Ishikawa (cell line): Measurements from ENCODE around the gene PBX1.

Experiments
- CEBPB ChIP-seq: IDR thresholded peaks from 2 replicates; pipeline ENCODE4 v1.6.1; 2012
- CREB1 ChIP-seq: IDR thresholded peaks from 2 replicates; pipeline ENCODE4 v1.6.1; 2012; ENCODE audit warnings: low read depth
- EGR1 ChIP-seq: IDR thresholded peaks from 2 replicates; pipeline ENCODE4 v1.6.1; 2012
- EP300 ChIP-seq: IDR thresholded peaks from 2 replicates; pipeline ENCODE4 v1.6.1; 2012; ENCODE audit warnings: borderline replicate concordance
- FOXM1 ChIP-seq: IDR thresholded peaks from 2 replicates; pipeline ENCODE4 v1.6.1; 2012; ENCODE audit warnings: low read depth, borderline replicate concordance
- NFIC ChIP-seq: IDR thresholded peaks from 2 replicates; pipeline ENCODE4 v1.6.1; 2012
- RAD21 ChIP-seq: IDR thresholded peaks from 2 replicates; pipeline ENCODE4 v1.6.1; 2012; ENCODE audit warnings: low read depth
- TAF1 ChIP-seq: IDR thresholded peaks from 2 replicates; pipeline ENCODE4 v1.6.1; 2012; ENCODE audit warnings: low read depth, mild to moderate bottlenecking
- TCF12 ChIP-seq: IDR thresholded peaks from 2 replicates; pipeline ENCODE4 v1.6.1; 2012; ENCODE audit warnings: low read depth
- TEAD4 ChIP-seq: IDR thresholded peaks from 2 replicates; pipeline ENCODE4 v1.6.1; 2012
- YY1 ChIP-seq: IDR thresholded peaks from 2 replicates; pipeline ENCODE4 v1.6.1; 2012; ENCODE audit warnings: low read depth
- ZBTB7A ChIP-seq: IDR thresholded peaks from 2 replicates; pipeline ENCODE4 v1.6.1; 2012; ENCODE audit warnings: low read depth
- TF ChIP-seq, protein P1 (sequence below): IDR thresholded peaks from 2 replicates; pipeline ENCODE4 v1.6.1; 2012
- TF ChIP-seq, protein P2 (sequence below): IDR thresholded peaks from 2 replicates; pipeline ENCODE4 v1.6.1; 2012
- TF ChIP-seq, protein P3 (sequence below): IDR thresholded peaks from 2 replicates; pipeline ENCODE4 v1.6.1; 2012; ENCODE audit warnings: low read depth, mild to moderate bottlenecking

Gene PBX1

DNA sequence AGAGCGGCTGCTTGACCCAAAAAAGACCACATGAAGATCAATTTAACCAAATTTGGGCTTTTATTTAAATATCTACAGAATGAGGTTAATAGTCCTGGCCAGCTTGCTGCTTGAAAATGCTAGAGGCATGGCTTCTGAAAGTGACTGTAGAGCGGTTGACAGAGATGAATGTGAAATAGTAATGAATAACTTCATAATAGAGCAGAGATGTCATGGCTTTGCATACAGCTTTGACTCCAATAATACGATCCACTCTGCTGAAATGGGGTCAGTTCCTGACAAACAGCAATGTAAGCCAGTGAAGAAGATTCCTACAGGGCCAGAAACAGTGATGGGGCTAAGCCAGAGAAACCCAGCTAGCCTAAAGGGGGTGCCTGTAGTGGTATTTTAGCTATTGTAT is 183.8 kb downstream of the PBX1 start:
- TF ChIP-seq ZBTB7A (no peak), NFIC (no peak)

DNA sequence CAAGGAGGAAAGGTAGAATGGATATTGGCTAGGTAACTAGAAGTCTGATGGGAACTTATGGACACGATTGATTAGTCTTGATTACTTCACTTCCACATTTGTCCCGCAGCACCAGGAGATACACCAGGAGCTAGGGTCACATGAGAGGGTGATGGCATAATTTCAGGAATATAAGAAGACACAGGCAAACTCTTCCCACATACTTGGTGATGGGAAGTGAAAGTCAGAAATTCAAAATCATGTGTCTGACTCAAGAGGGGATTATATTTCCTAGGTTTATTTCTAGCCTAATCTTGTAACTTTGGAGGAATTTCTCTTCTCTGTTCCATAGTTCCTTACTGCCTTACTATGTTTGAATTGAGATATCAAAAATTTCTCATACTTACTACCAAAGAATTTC is 185.0 kb downstream of the PBX1 start:
- TF ChIP-seq YY1 (no peak), NFIC (no peak), EGR1 (no peak), RAD21 (no peak), FOXM1 (no peak), CREB1 (no peak), ZBTB7A (no peak), EP300 (no peak), CEBPB (no peak), TCF12 (no peak), TEAD4 (no peak), TAF1 (no peak)
- TF ChIP-seq, protein P1, sequence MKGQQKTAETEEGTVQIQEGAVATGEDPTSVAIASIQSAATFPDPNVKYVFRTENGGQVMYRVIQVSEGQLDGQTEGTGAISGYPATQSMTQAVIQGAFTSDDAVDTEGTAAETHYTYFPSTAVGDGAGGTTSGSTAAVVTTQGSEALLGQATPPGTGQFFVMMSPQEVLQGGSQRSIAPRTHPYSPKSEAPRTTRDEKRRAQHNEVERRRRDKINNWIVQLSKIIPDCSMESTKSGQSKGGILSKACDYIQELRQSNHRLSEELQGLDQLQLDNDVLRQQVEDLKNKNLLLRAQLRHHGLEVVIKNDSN = no peak
- TF ChIP-seq, protein P2, sequence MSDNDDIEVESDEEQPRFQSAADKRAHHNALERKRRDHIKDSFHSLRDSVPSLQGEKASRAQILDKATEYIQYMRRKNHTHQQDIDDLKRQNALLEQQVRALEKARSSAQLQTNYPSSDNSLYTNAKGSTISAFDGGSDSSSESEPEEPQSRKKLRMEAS = no peak
- TF ChIP-seq, protein P3, sequence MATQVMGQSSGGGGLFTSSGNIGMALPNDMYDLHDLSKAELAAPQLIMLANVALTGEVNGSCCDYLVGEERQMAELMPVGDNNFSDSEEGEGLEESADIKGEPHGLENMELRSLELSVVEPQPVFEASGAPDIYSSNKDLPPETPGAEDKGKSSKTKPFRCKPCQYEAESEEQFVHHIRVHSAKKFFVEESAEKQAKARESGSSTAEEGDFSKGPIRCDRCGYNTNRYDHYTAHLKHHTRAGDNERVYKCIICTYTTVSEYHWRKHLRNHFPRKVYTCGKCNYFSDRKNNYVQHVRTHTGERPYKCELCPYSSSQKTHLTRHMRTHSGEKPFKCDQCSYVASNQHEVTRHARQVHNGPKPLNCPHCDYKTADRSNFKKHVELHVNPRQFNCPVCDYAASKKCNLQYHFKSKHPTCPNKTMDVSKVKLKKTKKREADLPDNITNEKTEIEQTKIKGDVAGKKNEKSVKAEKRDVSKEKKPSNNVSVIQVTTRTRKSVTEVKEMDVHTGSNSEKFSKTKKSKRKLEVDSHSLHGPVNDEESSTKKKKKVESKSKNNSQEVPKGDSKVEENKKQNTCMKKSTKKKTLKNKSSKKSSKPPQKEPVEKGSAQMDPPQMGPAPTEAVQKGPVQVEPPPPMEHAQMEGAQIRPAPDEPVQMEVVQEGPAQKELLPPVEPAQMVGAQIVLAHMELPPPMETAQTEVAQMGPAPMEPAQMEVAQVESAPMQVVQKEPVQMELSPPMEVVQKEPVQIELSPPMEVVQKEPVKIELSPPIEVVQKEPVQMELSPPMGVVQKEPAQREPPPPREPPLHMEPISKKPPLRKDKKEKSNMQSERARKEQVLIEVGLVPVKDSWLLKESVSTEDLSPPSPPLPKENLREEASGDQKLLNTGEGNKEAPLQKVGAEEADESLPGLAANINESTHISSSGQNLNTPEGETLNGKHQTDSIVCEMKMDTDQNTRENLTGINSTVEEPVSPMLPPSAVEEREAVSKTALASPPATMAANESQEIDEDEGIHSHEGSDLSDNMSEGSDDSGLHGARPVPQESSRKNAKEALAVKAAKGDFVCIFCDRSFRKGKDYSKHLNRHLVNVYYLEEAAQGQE = no peak

DNA sequence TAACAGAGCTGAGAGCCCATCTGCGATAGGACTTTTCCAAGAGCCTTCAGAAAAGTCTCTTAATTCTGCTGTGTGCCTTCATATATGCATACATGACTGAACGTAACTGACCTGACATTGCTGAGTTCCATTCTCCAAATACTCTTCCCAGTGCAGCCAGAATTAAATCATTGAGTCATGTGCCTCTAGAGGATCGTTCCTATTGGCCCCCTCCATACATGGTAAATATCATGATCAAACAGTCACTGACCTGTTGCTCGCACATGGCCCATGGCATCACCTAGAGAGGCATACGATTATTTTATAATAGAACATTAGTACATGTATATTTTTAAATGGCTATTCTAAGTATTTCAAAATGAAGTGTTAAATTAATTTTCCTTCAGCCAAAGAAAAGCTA is 186.8 kb downstream of the PBX1 start:
- TF ChIP-seq EP300 (no peak), YY1 (no peak), EGR1 (no peak), TAF1 (no peak), TCF12 (no peak), RAD21 (no peak), NFIC (no peak), FOXM1 (no peak), CREB1 (no peak), CEBPB (no peak)
- TF ChIP-seq, protein P3 = no peak
- TF ChIP-seq, protein P2 = no peak

DNA sequence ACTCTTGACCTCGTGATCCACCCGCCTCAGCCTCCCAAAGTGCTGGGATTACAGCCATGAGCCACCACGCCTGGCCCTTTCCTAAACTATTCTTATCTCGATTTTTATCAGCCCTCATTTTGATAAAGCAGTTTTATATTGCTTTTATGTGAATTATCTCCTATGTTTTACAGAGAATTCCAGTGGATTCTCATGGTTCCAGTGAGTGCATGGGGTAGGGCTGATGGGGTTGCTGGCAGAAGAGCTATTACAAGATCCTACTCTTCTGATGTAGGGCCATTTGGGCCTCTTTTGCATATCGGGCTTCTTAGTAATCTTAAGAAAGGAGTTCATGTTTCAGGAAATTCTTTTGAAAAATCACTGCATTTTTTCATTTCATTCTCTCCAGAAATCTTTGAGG is 187.6 kb downstream of the PBX1 start:
- no peak for TF ChIP-seq TEAD4
- TF ChIP-seq, protein P1 = no peak
- TF ChIP-seq NFIC = no peak

DNA sequence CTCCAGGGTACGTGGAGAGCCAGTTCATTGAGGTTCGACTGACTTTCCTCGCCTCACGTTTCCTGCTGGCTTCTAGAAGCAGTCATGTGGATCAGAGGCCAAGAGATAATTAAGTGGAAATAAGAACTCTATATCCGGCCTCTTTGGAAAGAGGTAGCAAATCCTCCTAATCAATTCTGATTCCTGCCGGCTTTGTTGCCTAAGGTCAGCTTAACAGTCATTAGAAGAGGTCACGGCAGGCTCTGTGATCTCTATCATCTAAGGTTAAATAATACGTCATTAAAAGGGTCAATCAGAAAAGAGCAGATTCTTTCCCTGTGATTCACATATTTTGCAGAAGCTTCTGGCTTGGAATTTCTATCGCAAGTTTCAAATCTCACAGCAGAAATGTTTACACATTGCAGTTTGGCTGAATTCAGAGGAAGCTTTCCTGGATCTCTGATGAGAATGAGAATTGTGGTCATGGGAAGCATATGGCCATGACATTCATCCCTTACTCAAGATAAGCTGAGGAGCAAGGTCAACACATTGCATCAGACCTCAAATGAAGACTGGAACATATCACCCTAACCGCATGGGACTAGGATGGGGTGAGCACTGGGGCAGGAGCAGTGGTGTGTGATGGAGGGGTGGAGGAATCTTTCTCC is 189.4 kb downstream of the PBX1 start:
- TF ChIP-seq TAF1 (no peak), TEAD4 (no peak), CREB1 (no peak), YY1 (no peak), EP300 (no peak), ZBTB7A (no peak), FOXM1 (no peak)
- TF ChIP-seq, protein P1 = no peak
- TF ChIP-seq, protein P3 = no peak
